Renal cortex interstitium (tissue), 11 donors: ENCODE results near the gene PLPPR3. TPM values are rescaled to one million over a fixed set of nuclear protein-coding genes. Genes with fewer than 3 reads are reported as not detected.

ENCODE experiments used
- DNase-seq, 11 donors: peaks; one replicate each; pipeline ENCODE4 v3.0.0-alpha.2; 2013; ENCODE audit warnings: low read depth in 9 of 11, low spot score in 4 of 11; ENCODE audit errors: extremely low read depth in 1 of 11
- polyA plus RNA-seq, 3 donors: library from polyadenylated mRNA; unstranded; fragments of 120-200 nt; gene quantifications; one replicate each; pipeline ENCODE4 v1.2.1, GENCODE V29; 2013; ENCODE audit not compliant: insufficient read length in 3 of 3

PLPPR3 gene
- polyA plus RNA-seq, 3 donors = 8.2 to 19.3 (median 15.8) TPM

- DNase-seq = no peak
Measured at GRCh38 chr19:791007-791566, 30.7 kb downstream of the PLPPR3 start.

DNA sequence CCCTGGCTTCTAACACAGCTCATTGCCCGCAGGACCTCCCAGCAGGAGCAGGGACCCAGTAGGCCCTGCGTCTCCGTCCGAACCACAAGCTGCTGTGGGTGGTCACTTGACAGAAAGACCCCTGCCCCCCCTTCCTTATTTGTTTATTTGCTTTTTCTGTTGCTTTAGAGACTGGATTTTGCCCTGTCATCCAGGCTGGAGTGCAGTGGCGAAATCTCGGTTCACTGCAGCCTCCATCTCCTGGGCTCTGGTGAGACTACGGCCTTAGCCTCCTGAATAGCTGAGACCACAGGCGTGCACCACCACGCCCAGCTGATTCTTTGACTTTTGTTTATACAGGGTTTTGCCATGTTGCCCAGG lies 32.1 kb downstream of the PLPPR3 start:
- DNase-seq = no peak

DNA sequence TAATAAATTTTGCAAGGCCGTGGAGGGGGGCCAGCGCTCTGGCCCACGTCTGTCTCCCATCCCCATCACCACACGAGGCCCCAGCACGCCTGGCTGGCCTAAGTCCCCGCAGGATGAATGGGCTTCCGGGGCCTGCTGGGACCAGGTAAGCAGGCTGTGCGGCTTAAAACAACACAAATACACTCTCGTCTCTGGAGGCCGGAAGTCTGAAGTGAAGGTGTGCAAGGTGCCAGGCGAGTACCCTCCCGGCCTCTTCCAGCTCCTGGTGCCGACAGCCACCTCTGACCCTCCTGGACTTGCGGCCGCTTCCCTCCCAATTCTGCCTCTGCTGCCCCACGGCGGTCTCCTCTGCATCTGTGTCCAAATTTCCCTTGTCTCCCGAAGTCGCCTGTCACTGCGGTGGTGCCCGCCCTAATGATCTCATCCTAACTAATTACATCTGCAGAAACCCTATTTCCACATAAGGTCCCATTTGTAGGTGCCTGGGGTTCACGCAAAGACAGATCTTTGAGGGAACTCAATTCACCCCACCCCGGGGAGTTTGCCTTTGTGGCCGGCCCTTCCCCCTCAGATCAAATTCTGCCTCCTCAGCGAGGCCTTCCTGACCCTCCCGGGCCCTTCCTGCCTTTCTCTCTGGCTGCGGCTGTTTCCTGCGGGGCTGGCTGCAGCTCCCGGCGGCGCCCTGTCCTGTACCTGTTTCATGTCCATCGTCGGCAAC lies 32.6 kb downstream of the PLPPR3 start:
- DNase-seq = no peak

DNA sequence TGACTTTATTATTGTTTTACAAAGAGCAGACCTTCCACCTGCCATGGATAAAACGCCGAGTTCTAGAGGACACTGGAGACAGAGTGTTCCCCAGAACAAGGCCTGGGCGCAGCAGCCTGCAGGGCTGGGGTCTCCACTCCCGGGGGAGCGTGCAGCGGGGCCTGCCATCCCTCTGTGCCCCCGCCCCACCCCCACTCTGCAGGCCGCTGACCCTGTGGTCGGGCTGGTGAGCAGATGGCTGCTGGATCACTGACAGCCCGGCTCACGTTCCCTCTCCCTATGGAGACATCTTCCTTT lies 33.1 kb downstream of the PLPPR3 start:
- DNase-seq = no peak

- no peak for DNase-seq
Measured at GRCh38 chr19:787536-787935, 34.2 kb downstream of the PLPPR3 start.

DNA sequence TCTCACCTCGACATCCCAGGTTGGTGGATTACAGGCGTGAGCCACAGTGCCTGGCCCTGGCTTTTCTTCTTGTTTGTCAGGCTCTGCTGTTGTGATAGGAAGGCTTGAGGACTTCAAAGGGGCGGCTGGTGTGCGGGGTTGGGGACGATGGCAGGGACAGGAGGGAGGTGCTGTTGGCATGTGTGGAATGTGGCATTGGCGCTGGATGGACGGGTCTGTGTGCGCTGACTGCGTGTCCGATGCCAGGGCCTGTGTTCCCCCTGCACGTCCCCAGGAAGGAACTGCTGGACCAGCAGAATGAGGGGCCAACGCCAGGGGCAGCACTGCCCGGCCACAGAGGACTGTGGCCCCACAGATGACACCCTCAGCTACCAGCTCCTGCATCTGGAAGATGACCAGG lies 37.2 kb downstream of the PLPPR3 start:
- no peak for DNase-seq

DNA sequence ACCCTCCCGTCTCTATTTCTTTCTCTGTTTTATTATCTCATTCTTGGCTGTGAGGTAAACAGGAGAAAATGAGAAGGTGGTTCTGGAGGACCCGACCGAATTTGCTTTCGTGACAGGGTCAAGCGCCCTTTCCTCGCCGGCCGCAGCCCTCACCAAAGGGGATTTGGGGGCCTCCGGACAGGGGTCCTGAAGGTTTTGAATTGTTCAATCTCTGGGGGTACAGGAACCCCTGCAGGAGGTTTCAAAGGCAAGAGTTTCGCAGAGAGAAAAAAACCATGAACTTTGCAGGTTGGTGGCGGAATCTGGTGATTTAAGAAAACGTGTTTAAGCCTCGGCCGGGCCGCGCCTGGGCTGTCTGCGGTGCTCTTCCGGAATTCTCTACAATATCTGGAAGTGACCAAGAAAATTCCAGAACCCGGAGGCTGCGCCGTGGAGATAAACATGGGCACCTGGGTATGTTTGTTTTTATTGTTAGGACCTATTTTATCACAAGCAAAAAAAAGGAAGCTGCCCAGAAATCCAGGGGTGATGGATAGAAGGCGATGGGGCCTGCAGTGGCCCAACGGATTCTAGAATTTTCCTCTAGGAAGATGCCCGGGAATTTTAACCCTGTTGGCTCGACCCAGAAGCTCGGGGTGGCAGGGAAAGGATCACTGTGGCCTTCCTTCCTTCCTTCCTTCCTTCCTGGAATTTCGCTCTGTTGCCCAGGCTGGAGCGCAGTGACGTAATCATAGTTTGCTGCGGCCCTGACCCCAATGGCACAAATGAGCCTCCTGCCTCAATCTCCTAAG lies 38.7 kb downstream of the PLPPR3 start:
- DNase-seq = no peak

DNA sequence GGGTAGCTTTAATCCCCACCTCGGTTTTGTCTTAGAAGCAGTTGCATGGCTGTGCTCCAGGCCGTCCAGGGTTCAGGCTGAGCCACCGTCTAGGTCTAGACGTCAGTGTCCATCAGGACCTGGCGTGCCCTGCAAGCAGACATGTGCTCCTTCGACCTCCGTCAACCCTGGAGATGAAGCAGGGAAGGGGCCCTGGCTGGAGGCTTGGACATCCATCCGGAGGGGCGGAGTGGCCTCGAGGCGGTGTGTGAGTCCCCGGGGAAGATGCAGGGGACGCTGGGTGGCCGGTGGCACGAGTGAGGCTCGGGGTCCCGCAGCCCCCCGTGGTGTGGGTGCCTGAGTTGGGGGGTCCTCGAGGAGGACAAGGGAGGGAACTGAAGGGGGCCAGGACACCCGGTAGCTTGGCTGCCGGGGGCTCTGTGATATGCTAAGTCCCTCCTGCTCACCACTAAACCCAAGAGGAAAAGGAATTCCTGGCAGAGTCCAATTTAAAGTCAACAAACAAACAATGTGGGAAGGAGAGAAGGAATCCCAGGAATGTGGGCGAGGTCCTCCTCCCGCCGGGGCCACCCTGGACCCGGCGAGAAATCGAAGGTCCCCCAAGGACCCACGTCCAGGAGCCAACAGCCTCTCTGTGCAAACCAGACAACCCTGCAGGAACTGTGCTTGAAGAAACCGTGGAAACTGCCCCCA lies 39.4 kb downstream of the PLPPR3 start:
- peak in 1 of 11 donors; percentile 27 for DNase-seq

- no peak for DNase-seq
Measured at GRCh38 chr19:781800-782184, 40.0 kb downstream of the PLPPR3 start.

DNA sequence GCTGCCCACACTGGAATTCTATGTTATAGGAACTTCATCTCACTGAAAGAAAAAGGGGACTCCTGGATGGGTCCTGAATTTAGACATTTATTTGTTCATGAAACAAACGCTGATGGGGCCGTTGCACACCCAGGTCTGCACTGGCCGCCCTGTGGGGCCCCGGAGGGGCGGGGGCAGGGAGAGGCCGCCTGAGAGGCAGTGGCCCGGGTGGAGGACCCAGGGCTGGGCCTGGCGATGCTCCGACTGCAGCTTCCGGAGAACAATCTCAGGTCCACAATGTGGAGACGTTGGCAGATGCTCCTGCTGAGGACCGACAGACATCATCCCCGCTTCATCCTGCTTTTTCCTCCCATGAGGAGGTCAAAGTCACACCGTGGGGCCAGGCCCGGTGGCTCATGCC lies 40.8 kb downstream of the PLPPR3 start:
- no peak for DNase-seq

- DNase-seq = no peak
Measured at GRCh38 chr19:778910-779653, 42.7 kb downstream of the PLPPR3 start.

GRCh38 chr19:776549-776948 lies 45.2 kb downstream of the PLPPR3 start:
- DNase-seq = no peak

DNA sequence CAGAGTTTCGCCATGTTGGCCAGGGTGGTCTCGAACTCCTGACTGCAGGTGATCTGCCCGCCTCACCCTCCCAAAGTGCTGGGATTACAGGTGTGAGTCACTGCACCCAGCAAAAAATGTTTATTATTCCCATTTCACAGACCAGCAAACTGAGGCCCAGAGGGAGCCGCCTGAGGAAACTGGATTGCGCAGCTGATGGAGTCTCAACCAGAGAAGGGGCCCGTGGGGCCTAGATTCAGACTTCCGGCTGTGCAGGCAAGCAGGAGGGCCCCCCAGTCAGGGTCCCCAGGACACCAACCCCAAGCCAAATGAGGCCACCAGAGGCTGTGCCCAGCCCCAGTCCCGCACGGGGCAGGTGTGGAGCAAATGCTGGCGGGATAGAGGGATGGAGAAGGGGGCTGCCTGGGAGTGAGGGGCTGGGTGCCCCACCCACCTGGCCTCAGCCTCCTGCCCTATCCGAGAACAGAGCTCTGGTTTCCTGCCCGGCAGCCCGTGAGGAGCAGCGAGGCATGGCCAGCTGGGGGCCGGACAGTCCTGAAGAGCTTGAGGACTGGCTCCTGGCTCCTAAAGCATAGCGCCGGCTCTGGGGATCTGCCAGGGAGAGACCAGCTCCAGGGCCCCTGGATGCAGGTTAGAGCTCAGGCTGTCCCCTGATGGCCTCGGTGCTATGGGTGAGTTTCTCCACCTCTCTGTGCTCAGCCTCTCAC lies 48.9 kb downstream of the PLPPR3 start:
- no peak for DNase-seq

GRCh38 chr19:772063-772462 lies 49.7 kb downstream of the PLPPR3 start:
- DNase-seq = no peak

DNA sequence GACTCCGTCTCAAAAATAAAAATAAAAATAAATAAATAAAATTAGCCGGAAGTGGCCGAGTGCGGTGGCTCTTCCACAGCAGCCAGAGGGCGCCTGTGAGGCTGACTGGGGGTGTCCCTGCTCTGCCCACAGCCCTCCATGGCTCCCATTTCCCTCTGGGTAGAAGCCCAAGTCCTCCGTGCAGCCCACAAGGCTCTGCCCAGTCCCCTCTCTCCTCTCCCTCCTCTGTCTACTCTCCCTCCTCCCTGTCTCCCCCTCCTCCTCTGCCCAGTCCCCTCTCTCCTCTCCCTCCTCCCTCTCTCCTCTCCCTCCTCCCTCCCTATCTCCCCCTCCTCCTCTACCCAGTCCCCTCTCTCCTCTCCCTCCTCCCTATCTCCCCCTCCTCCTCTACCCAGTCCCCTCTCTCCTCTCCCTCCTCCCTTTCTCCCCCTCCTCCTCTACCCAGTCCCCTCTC lies 50.4 kb downstream of the PLPPR3 start:
- no peak for DNase-seq

GRCh38 chr19:769616-770015 lies 52.1 kb downstream of the PLPPR3 start:
- no peak for DNase-seq

- DNase-seq = peak in 2 of 11 donors; percentile 70 to 80
Measured at GRCh38 chr19:768424-768823, 53.3 kb downstream of the PLPPR3 start.

GRCh38 chr19:765179-765738 lies 56.5 kb downstream of the PLPPR3 start:
- no peak for DNase-seq
